Ishikawa (cell line): ENCODE data around the gene SPAG8.

Experiments used
- CEBPB ChIP-seq: IDR thresholded peaks from 2 replicates; pipeline ENCODE4 v1.6.1; 2012
- EP300 ChIP-seq: IDR thresholded peaks from 2 replicates; pipeline ENCODE4 v1.6.1; 2012; ENCODE audit warnings: borderline replicate concordance
- FOXM1 ChIP-seq: IDR thresholded peaks from 2 replicates; pipeline ENCODE4 v1.6.1; 2012; ENCODE audit warnings: low read depth, borderline replicate concordance
- MAX ChIP-seq: IDR thresholded peaks from 2 replicates; pipeline ENCODE4 v1.6.1; 2012
- RAD21 ChIP-seq: IDR thresholded peaks from 2 replicates; pipeline ENCODE4 v1.6.1; 2012; ENCODE audit warnings: low read depth
- REST ChIP-seq: IDR thresholded peaks from 2 replicates; pipeline ENCODE4 v1.6.1; 2012; ENCODE audit warnings: low read depth, mild to moderate bottlenecking
- TAF1 ChIP-seq: IDR thresholded peaks from 2 replicates; pipeline ENCODE4 v1.6.1; 2012; ENCODE audit warnings: low read depth, mild to moderate bottlenecking
- USF1 ChIP-seq: IDR thresholded peaks from 2 replicates; pipeline ENCODE4 v1.6.1; 2012
- YY1 ChIP-seq: IDR thresholded peaks from 2 replicates; pipeline ENCODE4 v1.6.1; 2012; ENCODE audit warnings: low read depth

GRCh38 chr9:35771534-35771933 is 40.5 kb downstream of the SPAG8 start:
- no peak for TF ChIP-seq RAD21
- TF ChIP-seq YY1: no peak
- TF ChIP-seq REST: no peak
- no peak for TF ChIP-seq MAX
- TF ChIP-seq EP300: no peak
- TF ChIP-seq CEBPB: no peak
- TF ChIP-seq USF1: no peak
- TF ChIP-seq TAF1: no peak
- TF ChIP-seq FOXM1: no peak
